ENCODE data around the gene SPRYD4.
A peak's percentile ranks its signal among the peaks of the same experiment; 100 is the strongest.

SPRYD4 gene

GRCh38 chr12:56462565-56462964 is 5.8 kb upstream of the SPRYD4 start:
- Histone ChIP-seq H3K4me3 (ENCODE audit: low read depth in 1 of 2, low read length in 1 of 2) (no peak overlapping the region), H3K27ac (no peak overlapping the region), H3K9me3 (no peaks in the 10 kb centered on the region), H3K27me3 (no peaks in the 10 kb centered on the region), H3K36me3 (no peaks in the 10 kb centered on the region), H3K4me1 (ENCODE audit: control insufficient read depth in 1 of 2, insufficient read depth in 1 of 2, low read depth in 1 of 2, low read length in 1 of 2) (peaks cover 10 to 12% of the 10 kb centered on the region in 2 experiments)
- TF ChIP-seq CTCF (IDR thresholded peaks at IDR 0.05): no peak

GRCh38 chr12:56469007-56469930 is 891 bp downstream of the SPRYD4 start:
- H3K36me3 ChIP-seq: no peaks in the 10 kb centered on the region
- no peak for TF ChIP-seq CTCF (IDR thresholded peaks at IDR 0.05)
- no peaks in the 10 kb centered on the region for H3K27me3 ChIP-seq
- H3K27ac ChIP-seq: peak overlapping the region; percentile 82
- peaks cover 34 to 43% of the 10 kb centered on the region in 2 experiments for H3K4me1 ChIP-seq (ENCODE audit: control insufficient read depth in 1 of 2, insufficient read depth in 1 of 2, low read depth in 1 of 2, low read length in 1 of 2)
- H3K9me3 ChIP-seq: no peaks in the 10 kb centered on the region
- H3K4me3 ChIP-seq (ENCODE audit: low read depth in 1 of 2, low read length in 1 of 2): peak overlapping the region; percentile 70 to 88

- Histone ChIP-seq H3K4me3 (ENCODE audit: low read depth in 1 of 2, low read length in 1 of 2) (no peak overlapping the region), H3K27ac (no peak overlapping the region), H3K9me3 (no peaks in the 10 kb centered on the region), H3K36me3 (no peaks in the 10 kb centered on the region), H3K4me1 (ENCODE audit: control insufficient read depth in 1 of 2, insufficient read depth in 1 of 2, low read depth in 1 of 2, low read length in 1 of 2) (peaks cover 19 to 26% of the 10 kb centered on the region in 2 experiments), H3K27me3 (no peaks in the 10 kb centered on the region)
- TF ChIP-seq CTCF (IDR thresholded peaks at IDR 0.05): no peak
These were observed 6.0 kb downstream of the SPRYD4 start for GRCh38 chr12:56474389-56474788.

- no peak overlapping the region for H3K4me3 ChIP-seq (ENCODE audit: low read depth in 1 of 2, low read length in 1 of 2)
- peaks cover 13 to 18% of the 10 kb centered on the region in 2 experiments for H3K4me1 ChIP-seq (ENCODE audit: control insufficient read depth in 1 of 2, insufficient read depth in 1 of 2, low read depth in 1 of 2, low read length in 1 of 2)
- H3K36me3 ChIP-seq: no peaks in the 10 kb centered on the region
- TF ChIP-seq CTCF (IDR thresholded peaks at IDR 0.05): no peak
- H3K9me3 ChIP-seq: no peaks in the 10 kb centered on the region
- no peaks in the 10 kb centered on the region for H3K27me3 ChIP-seq
- no peak overlapping the region for H3K27ac ChIP-seq
These were observed 7.8 kb downstream of the SPRYD4 start for GRCh38 chr12:56476143-56476542.

GRCh38 chr12:56476972-56477432 is 8.6 kb downstream of the SPRYD4 start:
- Histone ChIP-seq H3K4me1 (ENCODE audit: control insufficient read depth in 1 of 2, insufficient read depth in 1 of 2, low read depth in 1 of 2, low read length in 1 of 2) (peaks cover 11 to 12% of the 10 kb centered on the region in 2 experiments), H3K9me3 (no peaks in the 10 kb centered on the region), H3K4me3 (ENCODE audit: low read depth in 1 of 2, low read length in 1 of 2) (no peak overlapping the region), H3K27me3 (no peaks in the 10 kb centered on the region), H3K27ac (no peak overlapping the region), H3K36me3 (no peaks in the 10 kb centered on the region)
- TF ChIP-seq CTCF (IDR thresholded peaks at IDR 0.05): no peak

All from neutrophil (primary cell).